Left ventricle myocardium inferior (tissue), 1 donor: Measurements from ENCODE around the gene HDAC9. TPM values are rescaled to one million over a fixed set of nuclear protein-coding genes. Genes with fewer than 3 reads are reported as not detected.

Experiments
- DNase-seq: peaks from one replicate; pipeline ENCODE4 v3.0.0-alpha.2; 2020
- H3K27ac ChIP-seq: fragments of 200-600 bp; replicated peaks from 2 replicates; pipeline ENCODE4 v1.8.0; 2021
- H3K27me3 ChIP-seq: fragments of 200-600 bp; 2 replicates; pipeline ENCODE4 v1.8.0; 2021; ENCODE audit warnings: low read depth
- H3K36me3 ChIP-seq: fragments of 200-600 bp; 2 replicates; pipeline ENCODE4 v1.8.0; 2021
- H3K4me1 ChIP-seq: fragments of 200-600 bp; 2 replicates; pipeline ENCODE4 v1.8.0; 2021
- H3K4me3 ChIP-seq: fragments of 200-600 bp; 2 replicates; pipeline ENCODE4 v1.8.0; 2021; ENCODE audit warnings: mild to moderate bottlenecking, moderate library complexity
- H3K9me3 ChIP-seq: fragments of 200-600 bp; replicated peaks from 2 replicates; pipeline ENCODE4 v1.8.0; 2021
- CTCF ChIP-seq: fragments of 200-600 bp; IDR thresholded peaks from 2 replicates; pipeline ENCODE4 v1.8.0; 2021; ENCODE audit warnings: antibody characterized with exemption, mild to moderate bottlenecking, borderline replicate concordance
- intact Hi-C: fragments of 100-400 bp; cut with micrococcal nuclease; formaldehyde crosslinking; loops from one replicate; pipeline ENCODE4 v1.11.0; 2022
- total RNA-seq: library from RNA; stranded (reverse); fragmentation: NEBNext Ultra II Directional; extraction: Animal tissue kit (Norgen Biotek cat#: 25700); gene quantifications from one replicate; pipeline ENCODE4 v1.2.1, GENCODE V29; 2021
- donor health status: DM: no; HTN: yes; CAD: no; lungs with severe emphysema.

The HDAC9 gene
- total RNA-seq, 1 donor from 2014 or later: 39.6 TPM

- intact Hi-C loops: no loop called here
- no peak overlapping the region for H3K4me3 ChIP-seq
- no peak for DNase-seq
- H3K9me3 ChIP-seq: no peaks in the 10 kb centered on the region
- no peaks in the 10 kb centered on the region for H3K27me3 ChIP-seq
- peaks cover under 1% of the 10 kb centered on the region for H3K4me1 ChIP-seq
- TF ChIP-seq CTCF: no peak
- no peaks in the 10 kb centered on the region for H3K36me3 ChIP-seq
- H3K27ac ChIP-seq: no peak overlapping the region
Measured at GRCh38 chr7:18971839-18972238, 476.3 kb downstream of the HDAC9 start.

- H3K27ac ChIP-seq: no peak overlapping the region
- no peaks in the 10 kb centered on the region for H3K36me3 ChIP-seq
- DNase-seq: no peak
- H3K9me3 ChIP-seq: no peaks in the 10 kb centered on the region
- no peak overlapping the region for H3K4me3 ChIP-seq
- TF ChIP-seq CTCF: no peak
- peaks cover 9% of the 10 kb centered on the region for H3K4me1 ChIP-seq
- intact Hi-C loops: no loop called here
- H3K27me3 ChIP-seq: no peaks in the 10 kb centered on the region
Measured at GRCh38 chr7:18974803-18975202, 479.3 kb downstream of the HDAC9 start.

GRCh38 chr7:18975276-18975675 is 479.7 kb downstream of the HDAC9 start:
- Histone ChIP-seq H3K36me3 (no peaks in the 10 kb centered on the region), H3K27me3 (no peaks in the 10 kb centered on the region), H3K4me1 (peaks cover 9% of the 10 kb centered on the region), H3K9me3 (no peaks in the 10 kb centered on the region), H3K4me3 (no peak overlapping the region), H3K27ac (no peak overlapping the region)
- intact Hi-C loops: no loop called here
- TF ChIP-seq CTCF: no peak
- no peak for DNase-seq

DNA sequence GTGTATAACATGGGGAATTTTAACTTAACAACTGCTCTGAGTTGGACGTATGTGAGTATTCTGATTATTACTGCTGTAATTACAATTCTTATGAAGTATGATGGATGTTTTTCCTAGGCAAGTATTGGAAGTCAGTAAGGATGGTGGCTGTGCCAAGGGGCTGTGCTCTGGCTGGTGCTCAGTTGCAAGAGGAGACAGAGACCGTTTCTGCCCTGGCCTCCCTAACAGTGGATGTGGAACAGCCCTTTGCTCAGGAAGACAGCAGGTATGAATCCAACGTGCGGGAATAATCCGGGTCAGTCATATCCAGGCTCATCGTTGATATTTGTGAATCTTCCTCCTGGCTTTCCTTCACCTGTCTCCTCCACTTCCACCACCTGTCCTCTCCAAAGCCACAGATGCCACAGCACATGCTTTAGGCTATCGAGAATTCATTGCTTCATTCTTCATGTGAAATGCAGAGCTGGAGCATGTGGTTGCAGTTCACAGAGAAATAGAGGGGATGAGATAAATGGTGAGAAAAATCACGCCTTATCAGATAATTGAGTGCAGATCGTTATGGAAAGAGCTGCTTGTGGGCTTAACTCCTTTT is 480.2 kb downstream of the HDAC9 start:
- no peak overlapping the region for H3K4me3 ChIP-seq
- no peak overlapping the region for H3K27ac ChIP-seq
- H3K4me1 ChIP-seq: peaks cover 9% of the 10 kb centered on the region
- H3K9me3 ChIP-seq: no peaks in the 10 kb centered on the region
- no peak for TF ChIP-seq CTCF
- H3K36me3 ChIP-seq: no peaks in the 10 kb centered on the region
- DNase-seq: no peak
- intact Hi-C loops: no loop called here
- H3K27me3 ChIP-seq: no peaks in the 10 kb centered on the region

DNA sequence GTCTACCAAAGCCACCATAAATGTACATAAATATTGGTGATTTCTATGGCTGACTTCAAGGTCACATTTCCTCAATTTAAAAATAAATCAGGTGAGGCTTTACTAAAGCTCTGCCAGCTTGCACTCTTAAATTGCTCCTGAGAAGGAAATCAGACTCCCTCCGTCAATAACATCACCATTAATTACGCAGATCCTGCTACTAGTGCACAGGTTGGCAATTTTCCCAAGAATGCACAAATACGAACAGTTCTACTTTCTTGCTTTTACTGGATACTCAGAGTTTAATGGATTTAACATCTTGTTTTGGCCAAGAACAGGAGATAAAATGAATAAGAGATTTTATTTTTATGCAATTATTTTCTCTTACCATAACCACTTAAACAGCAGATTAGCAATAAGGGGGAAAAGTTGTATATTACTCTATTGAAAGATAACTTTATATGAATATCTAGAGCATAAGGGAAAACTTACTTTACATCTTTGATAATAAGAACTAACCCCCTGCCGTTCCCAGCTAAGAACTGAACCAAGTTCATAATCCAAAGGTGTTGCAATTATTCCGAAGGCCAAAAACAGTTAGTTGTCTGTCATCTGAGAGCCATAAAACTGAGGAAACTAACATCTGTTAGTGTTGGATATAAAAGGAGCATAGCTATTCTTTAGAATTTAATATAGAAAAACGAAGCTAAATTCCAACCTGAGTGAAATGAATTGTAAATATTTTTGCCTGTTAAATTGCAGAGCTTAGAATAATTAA is 481.3 kb downstream of the HDAC9 start:
- Histone ChIP-seq H3K27ac (no peak overlapping the region), H3K4me1 (peaks cover 9% of the 10 kb centered on the region), H3K27me3 (no peaks in the 10 kb centered on the region), H3K36me3 (no peaks in the 10 kb centered on the region), H3K4me3 (no peak overlapping the region), H3K9me3 (peaks cover 3% of the 10 kb centered on the region)
- intact Hi-C loops: no loop called here
- no peak for DNase-seq
- TF ChIP-seq CTCF: no peak
